SK-N-DZ (cell line): ENCODE results near the gene KIAA0319L.
"Not testable (repeated sequence)": the region's sequence is repeated elsewhere in the genome, so short reads cannot be mapped to it uniquely, and the experiment has no call there.

ENCODE experiments used
- DNase-seq: peaks from one replicate; pipeline ENCODE4 v3.0.0-alpha.2; 2015; ENCODE audit warnings: low spot score

The KIAA0319L gene

GRCh38 chr1:35490250-35490649 lies 67.0 kb downstream of the KIAA0319L start:
- no peak for DNase-seq

GRCh38 chr1:35488336-35488735 lies 68.9 kb downstream of the KIAA0319L start:
- DNase-seq = no peak

GRCh38 chr1:35486858-35487408 lies 70.3 kb downstream of the KIAA0319L start:
- DNase-seq = no peak

- no peak for DNase-seq
Measured at GRCh38 chr1:35481229-35481628, 76.0 kb downstream of the KIAA0319L start.

- no peak for DNase-seq
Measured at GRCh38 chr1:35477870-35478269, 79.3 kb downstream of the KIAA0319L start.

- no peak for DNase-seq
Measured at GRCh38 chr1:35475856-35476674, 81.1 kb downstream of the KIAA0319L start.

- DNase-seq = no peak
Measured at GRCh38 chr1:35475356-35475755, 81.8 kb downstream of the KIAA0319L start.

- DNase-seq = not testable (repeated sequence)
Measured at GRCh38 chr1:35473216-35473615, 84.0 kb downstream of the KIAA0319L start.

- no peak for DNase-seq
Measured at GRCh38 chr1:35470977-35471613, 86.1 kb downstream of the KIAA0319L start.

- DNase-seq = no peak
Measured at GRCh38 chr1:35466120-35466519, 91.1 kb downstream of the KIAA0319L start.

GRCh38 chr1:35463749-35464148 lies 93.5 kb downstream of the KIAA0319L start:
- not testable (repeated sequence) for DNase-seq

GRCh38 chr1:35463232-35463631 lies 94.0 kb downstream of the KIAA0319L start:
- DNase-seq = no peak

- DNase-seq = no peak
Measured at GRCh38 chr1:35461966-35462651, 95.1 kb downstream of the KIAA0319L start.

- DNase-seq = no peak
Measured at GRCh38 chr1:35460796-35461195, 96.4 kb downstream of the KIAA0319L start.

- no peak for DNase-seq
Measured at GRCh38 chr1:35454616-35455015, 102.6 kb downstream of the KIAA0319L start.

GRCh38 chr1:35454176-35454575 lies 103.0 kb downstream of the KIAA0319L start:
- no peak for DNase-seq

GRCh38 chr1:35453031-35453430 lies 104.2 kb downstream of the KIAA0319L start:
- DNase-seq = no peak

GRCh38 chr1:35452106-35452774 lies 105.0 kb downstream of the KIAA0319L start:
- DNase-seq = no peak

GRCh38 chr1:35451125-35451528 lies 106.1 kb downstream of the KIAA0319L start:
- DNase-seq = peak; percentile 50

GRCh38 chr1:35449334-35450008 lies 107.7 kb downstream of the KIAA0319L start:
- no peak for DNase-seq

GRCh38 chr1:35448344-35448801 lies 108.8 kb downstream of the KIAA0319L start:
- no peak for DNase-seq
